ENCODE results near the gene PDZD8.

DNA sequence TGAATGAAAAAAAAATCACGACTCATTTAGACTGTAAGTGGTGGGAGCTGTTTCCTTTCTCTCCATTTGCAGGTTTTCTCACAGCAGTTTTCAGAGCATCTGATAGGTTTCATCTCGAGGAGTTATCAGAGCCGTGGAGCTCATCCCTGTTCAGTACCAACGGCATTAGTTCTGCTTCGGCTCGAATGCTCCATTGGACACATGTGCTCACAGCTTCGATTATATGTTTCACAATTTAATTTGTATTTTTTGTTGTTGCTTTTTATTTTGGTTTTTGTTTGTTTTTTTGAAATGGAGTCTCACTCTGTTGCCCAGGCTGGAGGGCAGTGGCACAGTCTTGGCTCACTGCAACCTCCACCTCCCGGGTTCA, 132.8 kb downstream of the PDZD8 start:
- TF ChIP-seq, protein P1, sequence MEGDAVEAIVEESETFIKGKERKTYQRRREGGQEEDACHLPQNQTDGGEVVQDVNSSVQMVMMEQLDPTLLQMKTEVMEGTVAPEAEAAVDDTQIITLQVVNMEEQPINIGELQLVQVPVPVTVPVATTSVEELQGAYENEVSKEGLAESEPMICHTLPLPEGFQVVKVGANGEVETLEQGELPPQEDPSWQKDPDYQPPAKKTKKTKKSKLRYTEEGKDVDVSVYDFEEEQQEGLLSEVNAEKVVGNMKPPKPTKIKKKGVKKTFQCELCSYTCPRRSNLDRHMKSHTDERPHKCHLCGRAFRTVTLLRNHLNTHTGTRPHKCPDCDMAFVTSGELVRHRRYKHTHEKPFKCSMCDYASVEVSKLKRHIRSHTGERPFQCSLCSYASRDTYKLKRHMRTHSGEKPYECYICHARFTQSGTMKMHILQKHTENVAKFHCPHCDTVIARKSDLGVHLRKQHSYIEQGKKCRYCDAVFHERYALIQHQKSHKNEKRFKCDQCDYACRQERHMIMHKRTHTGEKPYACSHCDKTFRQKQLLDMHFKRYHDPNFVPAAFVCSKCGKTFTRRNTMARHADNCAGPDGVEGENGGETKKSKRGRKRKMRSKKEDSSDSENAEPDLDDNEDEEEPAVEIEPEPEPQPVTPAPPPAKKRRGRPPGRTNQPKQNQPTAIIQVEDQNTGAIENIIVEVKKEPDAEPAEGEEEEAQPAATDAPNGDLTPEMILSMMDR (conservative IDR thresholded peaks at IDR 0.05 in 1 of 2, IDR thresholded peaks at IDR 0.05 in 1 of 2; ENCODE audit: low read depth in 1 of 2, low read length in 2 of 2) = no peak
- no peak for TF ChIP-seq EZH2 (IDR thresholded peaks at IDR 0.05; ENCODE audit: low read length, missing control alignments)

Data from fibroblast of lung (primary cell).